Erythroblast (primary cell): ENCODE data around the gene C3.

Source experiments
- GATA1 ChIP-seq: IDR thresholded peaks from 2 replicates; pipeline ENCODE4 v1.6.1; 2011; ENCODE audit warnings: low read depth, mild to moderate bottlenecking, control low read depth, low read length, moderate library complexity
- POLR2A ChIP-seq: IDR thresholded peaks from 2 replicates; pipeline ENCODE4 v1.6.1; 2011; ENCODE audit warnings: mild to moderate bottlenecking, low read length

DNA sequence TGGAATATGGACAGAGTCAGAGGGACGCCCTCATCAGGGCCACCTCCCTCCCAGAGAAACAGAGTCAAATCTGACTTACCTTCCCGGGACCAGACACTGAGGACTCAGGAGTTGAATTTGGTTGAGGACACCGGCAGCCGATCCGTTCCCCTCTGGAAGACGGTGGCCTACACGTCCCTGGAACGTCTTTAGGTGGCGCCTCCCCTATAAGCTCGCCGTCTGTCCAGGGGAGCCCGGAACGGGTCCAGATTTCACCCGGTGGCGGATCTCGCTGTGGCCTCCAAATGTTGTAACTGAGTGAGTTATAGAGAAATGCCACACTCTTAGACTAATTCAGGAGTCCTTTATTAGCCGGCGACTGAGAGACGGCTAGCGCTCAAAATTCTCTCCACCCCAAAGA lies 59.5 kb downstream of the C3 start:
- TF ChIP-seq POLR2A, result no peak
- TF ChIP-seq GATA1, result no peak
